Measurements from ENCODE around the gene UIMC1. TPM values are rescaled to one million over a fixed set of nuclear protein-coding genes. Genes with fewer than 3 reads are reported as not detected.

UIMC1 gene
- total RNA-seq, 4 donors from 2014 or later, result 30.0 to 34.3 (median 32.4) TPM

GRCh38 chr5:176908675-176909368 is 97.8 kb downstream of the UIMC1 start:
- intact Hi-C loops (cut with DNase I), result no loop called here
- 94 to 96% methylated on average over 5 of the region's 5 CpGs for WGBS, 2 donors
- no peak overlapping the region for H3K4me3 ChIP-seq (replicated peaks in 1 of 3)
- no peaks in the 10 kb centered on the region for H3K27me3 ChIP-seq
- H3K9me3 ChIP-seq, result no peaks in the 10 kb centered on the region
- H3K27ac ChIP-seq, result no peak overlapping the region
- H3K4me1 ChIP-seq, result no peaks in the 10 kb centered on the region
- H3K36me3 ChIP-seq, result peaks cover 45 to 49% of the 10 kb centered on the region in 2 donors
- DNase-seq, result no peak
- TF ChIP-seq POLR2A (IDR thresholded peaks at IDR 0.05) (no peak), CTCF (IDR thresholded peaks at IDR 0.05) (no peak)

GRCh38 chr5:176906796-176907195 is 99.8 kb downstream of the UIMC1 start:
- H3K4me1 ChIP-seq, result no peaks in the 10 kb centered on the region
- H3K27ac ChIP-seq, result no peak overlapping the region
- intact Hi-C loops (cut with DNase I), result no loop called here
- H3K4me3 ChIP-seq (replicated peaks in 1 of 3), result no peak overlapping the region
- DNase-seq, result no peak
- TF ChIP-seq CTCF (IDR thresholded peaks at IDR 0.05) (no peak), POLR2A (IDR thresholded peaks at IDR 0.05) (no peak)
- H3K9me3 ChIP-seq, result no peaks in the 10 kb centered on the region
- H3K27me3 ChIP-seq, result no peaks in the 10 kb centered on the region
- peaks cover 51 to 54% of the 10 kb centered on the region in 2 donors for H3K36me3 ChIP-seq
- WGBS, 2 donors, result 89 to 95% methylated on average over 3 of the region's 3 CpGs

- Histone ChIP-seq H3K36me3 (peaks cover 51 to 54% of the 10 kb centered on the region in 2 donors), H3K9me3 (no peaks in the 10 kb centered on the region), H3K4me1 (no peaks in the 10 kb centered on the region), H3K27ac (no peak overlapping the region), H3K4me3 (replicated peaks in 1 of 3) (no peak overlapping the region), H3K27me3 (no peaks in the 10 kb centered on the region)
- 84 to 95% methylated on average over 1 of the region's 1 CpG for WGBS, 2 donors
- intact Hi-C loops (cut with DNase I), result no loop called here
- no peak for DNase-seq
- TF ChIP-seq POLR2A (IDR thresholded peaks at IDR 0.05) (no peak), CTCF (IDR thresholded peaks at IDR 0.05) (no peak)
These were observed 100.5 kb downstream of the UIMC1 start for GRCh38 chr5:176906126-176906525.

- no peaks in the 10 kb centered on the region for H3K9me3 ChIP-seq
- intact Hi-C loops (cut with DNase I), result no loop called here
- no peak overlapping the region for H3K4me3 ChIP-seq (replicated peaks in 1 of 3)
- H3K27me3 ChIP-seq, result no peaks in the 10 kb centered on the region
- no peak for DNase-seq
- 88 to 92% methylated on average over 3 of the region's 3 CpGs for WGBS, 2 donors
- no peak for TF ChIP-seq POLR2A (IDR thresholded peaks at IDR 0.05)
- TF ChIP-seq CTCF (IDR thresholded peaks at IDR 0.05), result no peak
- peaks cover 51 to 54% of the 10 kb centered on the region in 2 donors for H3K36me3 ChIP-seq
- no peaks in the 10 kb centered on the region for H3K4me1 ChIP-seq
- no peak overlapping the region for H3K27ac ChIP-seq
These were observed 102.3 kb downstream of the UIMC1 start for GRCh38 chr5:176904276-176904675.

- 92 to 94% methylated on average over 5 of the region's 5 CpGs for WGBS, 2 donors
- H3K4me3 ChIP-seq (replicated peaks in 1 of 3), result no peak overlapping the region
- TF ChIP-seq CTCF (IDR thresholded peaks at IDR 0.05) (no peak), POLR2A (IDR thresholded peaks at IDR 0.05) (no peak)
- H3K4me1 ChIP-seq, result no peaks in the 10 kb centered on the region
- H3K9me3 ChIP-seq, result no peaks in the 10 kb centered on the region
- DNase-seq, result no peak
- H3K27me3 ChIP-seq, result no peaks in the 10 kb centered on the region
- no peak overlapping the region for H3K27ac ChIP-seq
- intact Hi-C loops (cut with DNase I), result no loop called here
- H3K36me3 ChIP-seq, result peaks cover 47 to 49% of the 10 kb centered on the region in 2 donors
These were observed 103.5 kb downstream of the UIMC1 start for GRCh38 chr5:176902911-176903664.

Measured in thyroid gland (tissue), 4 donors.